Stimulated activated CD4-positive, alpha-beta T cell treated with anti-CD3 and anti-CD28 coated beads, Interleukin-15, amount 100 ng/mL, for 1 hour (primary cell): ENCODE measurements around the gene ALKBH5.

Experiments
- DNase-seq, 2 donors: peaks; one replicate each; pipeline ENCODE4 v3.0.0-alpha.2; 2020; ENCODE audit warnings: low read depth in 1 of 2, low spot score in 1 of 2

ALKBH5 gene

DNA sequence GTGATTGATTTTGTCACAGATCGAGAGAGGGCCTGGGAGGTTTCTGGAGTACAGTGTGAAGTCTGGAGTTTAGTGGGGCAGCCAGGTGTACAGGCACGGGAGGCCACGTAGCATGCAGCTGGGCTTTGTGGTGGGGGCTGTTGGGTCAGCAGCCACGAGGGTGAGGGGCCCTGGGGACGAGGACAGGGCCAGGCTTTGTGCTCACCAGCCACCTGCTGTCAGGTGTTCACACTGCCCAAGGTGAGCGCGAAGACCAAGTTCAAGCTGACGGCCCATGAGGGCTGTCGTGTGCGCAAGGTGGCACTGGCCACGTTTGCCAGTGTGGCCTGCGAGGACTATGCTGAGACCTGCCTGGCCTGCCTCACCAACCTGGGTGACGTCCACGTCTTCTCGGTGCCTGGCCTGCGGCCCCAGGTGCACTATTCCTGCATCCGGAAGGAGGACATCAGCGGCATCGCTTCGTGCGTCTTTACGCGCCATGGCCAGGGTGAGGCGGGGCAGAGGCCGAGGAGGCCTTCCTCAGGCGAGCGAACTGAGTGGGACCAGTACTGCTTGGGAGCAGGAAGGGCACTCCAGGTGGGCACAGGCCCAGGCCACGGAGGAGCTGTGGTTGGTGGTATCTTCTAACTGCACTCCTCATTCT, 57.7 kb downstream of the ALKBH5 start:
- no peak for DNase-seq

DNA sequence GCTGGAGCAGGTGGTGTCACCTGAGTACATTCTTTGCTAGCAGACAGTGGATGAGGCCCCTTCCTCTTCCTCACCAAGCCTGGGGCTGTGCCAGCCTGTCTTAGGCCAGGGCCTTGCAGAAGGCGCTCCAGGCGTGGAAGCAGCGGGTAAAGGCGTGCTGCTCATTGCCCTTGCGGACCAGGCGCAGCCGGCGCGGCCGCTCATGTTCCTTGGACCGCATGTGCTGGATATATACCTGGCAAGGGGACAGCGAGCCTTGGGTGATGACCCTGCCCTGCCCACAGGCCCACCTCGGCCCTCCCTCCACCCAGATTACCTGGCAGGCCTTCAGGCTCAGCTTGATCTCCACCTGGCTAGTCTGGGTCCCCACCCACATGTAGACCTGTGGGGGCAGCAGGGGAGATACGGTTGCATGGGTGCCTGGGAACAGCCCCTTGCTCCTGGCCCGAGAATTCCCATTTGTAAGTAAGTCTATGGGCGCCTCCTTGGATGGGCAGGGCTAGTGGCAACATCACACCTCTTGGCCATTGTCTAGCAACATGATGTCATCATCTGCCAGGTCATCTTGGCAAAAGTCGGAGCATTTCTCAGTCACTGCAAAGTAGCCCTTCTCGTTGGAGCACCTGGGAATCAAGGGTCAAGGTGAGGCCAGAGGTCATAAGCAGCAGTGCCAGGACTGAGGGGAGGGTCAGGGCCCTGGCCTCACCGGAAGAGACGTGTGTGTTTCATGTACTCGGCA, 61.6 kb downstream of the ALKBH5 start:
- DNase-seq, result no peak

DNA sequence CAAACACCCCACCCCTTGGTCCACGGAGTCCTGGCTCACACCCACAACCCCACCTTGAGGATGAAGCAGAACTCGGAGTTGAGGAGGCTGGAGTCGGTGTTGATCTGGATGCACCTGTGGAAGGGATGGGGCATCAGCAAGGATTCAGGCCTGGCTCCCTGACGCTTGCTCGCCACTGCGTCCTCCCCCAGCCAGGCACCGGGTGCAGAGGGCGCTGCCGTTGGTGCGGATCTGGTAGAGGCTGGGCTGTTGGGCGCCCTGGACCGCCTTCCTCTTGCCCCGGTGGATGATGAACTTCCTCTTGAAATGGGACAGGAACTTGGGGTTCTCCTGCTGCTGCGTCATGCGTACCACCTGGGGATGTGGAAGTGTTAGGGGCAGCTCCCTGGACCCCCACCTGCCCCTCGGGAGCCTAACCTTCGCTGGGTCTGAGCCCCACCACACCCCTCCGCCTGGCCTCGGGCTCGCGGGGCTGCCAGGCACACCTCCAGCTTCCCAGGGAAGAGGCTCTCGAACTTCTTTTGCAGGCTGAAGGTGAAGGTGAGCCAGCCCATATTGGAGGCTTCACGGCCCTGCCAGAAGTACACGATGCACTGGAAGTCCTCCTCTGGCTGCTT, 62.6 kb downstream of the ALKBH5 start:
- no peak for DNase-seq

DNA sequence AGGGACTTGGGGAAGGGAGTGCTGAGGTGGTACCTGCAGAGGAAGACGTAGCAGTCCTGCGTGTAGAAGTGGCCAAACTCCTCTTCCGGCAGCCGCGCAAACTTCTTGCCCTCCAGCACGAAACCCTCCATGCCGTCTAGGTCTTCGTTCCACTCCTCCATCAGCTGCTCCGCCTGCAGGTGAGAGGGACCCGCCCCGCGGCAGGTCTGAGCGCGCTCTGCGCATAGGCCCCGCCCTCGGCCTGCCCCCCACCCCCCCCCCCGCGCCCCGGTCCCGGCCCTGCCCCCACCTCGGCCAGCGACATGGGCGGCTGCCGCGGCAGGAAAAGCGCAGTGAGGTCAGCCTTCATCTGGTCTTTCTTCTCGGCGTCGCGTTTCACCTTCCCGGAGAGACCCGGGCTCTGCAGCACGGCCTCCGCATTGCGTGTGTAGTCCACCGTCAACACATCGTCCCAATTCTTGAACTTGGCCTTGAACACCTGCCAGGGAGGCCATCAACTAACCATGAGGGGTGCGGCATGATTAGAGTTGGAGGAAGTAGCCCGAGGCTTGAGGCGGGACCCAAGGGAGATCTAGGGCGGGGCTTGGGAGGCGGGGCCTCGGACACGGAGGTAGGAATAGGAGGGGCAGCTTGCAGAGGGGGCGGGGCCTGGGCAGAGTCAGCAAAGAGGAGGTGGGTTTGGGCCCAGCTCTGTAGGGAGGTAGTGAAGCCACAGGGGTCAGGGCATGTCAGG, 63.4 kb downstream of the ALKBH5 start:
- no peak for DNase-seq

DNA sequence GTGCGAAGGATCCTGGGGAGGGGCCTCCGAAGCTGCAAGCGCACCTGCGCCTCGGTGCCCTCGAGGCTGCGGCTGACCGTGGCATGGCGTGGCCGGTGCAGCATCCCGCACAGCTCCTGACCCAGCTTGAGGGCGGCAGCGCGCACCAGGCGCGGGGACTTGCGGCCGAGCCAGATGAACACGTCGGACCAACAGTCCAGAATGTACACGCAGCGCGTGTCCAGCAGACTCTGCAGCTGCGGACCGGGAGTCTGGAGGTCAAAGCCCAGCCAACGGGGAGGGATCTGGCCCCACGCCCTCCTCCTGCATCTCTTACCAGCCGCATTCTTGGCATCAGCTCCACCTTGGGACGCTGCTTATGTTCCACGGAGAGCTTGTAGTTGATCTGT, 64.0 kb downstream of the ALKBH5 start:
- no peak for DNase-seq

DNA sequence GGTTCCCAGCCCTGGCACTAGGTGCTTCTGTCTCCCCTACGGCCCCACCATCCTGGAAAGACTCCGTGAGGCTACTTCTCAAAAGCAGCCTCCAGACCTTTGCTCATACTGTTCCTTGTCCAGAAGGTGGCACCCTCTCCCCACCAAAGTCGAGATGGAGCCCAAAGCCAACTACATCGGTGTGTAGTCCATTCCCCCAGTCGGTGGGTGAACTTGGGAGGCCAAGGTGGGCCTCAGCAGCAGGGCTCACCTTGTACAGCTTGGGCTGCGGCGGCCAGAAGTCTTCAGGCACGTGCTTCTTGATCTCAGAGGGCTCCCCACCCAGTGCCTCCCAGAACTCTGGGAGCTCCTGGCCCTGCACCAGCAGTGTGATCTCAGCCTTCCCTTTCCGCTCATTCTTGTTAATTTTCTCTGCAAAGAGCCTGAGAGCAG, 64.7 kb downstream of the ALKBH5 start:
- peak; percentile 25 to 36 for DNase-seq

DNA sequence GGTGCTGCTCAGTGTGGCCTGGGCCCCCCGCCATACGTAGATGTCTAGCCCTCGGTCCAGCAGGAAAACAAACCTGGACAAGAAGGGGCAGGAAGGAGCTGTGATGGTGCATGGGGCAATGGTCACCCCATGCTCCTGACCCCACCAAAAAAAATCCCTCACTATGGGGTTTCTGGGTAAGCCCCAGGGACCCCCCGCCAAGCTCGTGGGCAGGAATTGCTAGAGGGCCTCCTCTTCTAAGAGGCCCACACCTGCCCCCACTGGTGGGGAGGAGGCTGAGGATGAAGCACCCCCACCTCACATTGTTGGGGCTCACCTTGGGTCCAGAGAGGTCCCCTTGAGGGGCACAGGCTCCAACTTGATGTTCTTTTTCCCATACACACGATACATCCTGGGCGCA, 65.2 kb downstream of the ALKBH5 start:
- no peak for DNase-seq

DNA sequence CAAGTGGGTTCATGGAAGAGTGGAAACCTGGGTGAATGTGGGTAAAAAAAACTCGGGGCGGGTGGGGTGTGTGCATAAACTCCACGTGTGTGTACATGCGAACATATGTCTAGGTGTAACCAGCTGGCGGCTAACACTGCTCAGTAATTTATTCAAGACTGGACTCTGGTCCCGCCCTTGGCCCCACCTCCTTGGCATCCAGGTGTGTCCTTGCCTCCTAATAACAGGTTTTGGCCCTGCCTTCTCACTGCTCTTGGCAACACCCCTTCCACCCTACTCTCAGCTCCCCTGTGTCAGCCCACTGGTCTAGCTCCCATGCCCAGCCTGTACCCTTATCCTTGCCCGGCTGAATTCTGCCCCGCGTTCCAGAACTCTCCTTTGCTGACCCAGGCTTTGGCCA, 66.6 kb downstream of the ALKBH5 start:
- no peak for DNase-seq

DNA sequence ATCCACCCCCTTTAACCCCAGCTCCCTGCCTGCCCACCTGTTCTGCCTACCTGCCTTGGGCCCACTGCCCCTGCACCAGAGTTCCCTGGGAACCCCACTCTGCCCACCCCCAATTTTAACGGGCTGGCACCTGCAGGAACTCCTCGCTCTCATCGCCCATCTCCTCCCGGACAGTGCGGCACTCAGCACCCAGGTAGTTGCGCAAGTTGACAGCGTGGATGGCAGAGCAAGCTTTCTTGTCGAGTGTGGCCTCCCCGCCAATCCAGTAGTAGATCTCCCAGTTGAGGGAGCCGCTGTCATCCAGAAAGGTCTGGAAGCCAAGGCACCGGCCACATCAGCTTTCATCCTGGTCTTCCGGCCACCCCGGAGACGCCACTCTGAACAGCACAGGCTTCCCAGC, 67.1 kb downstream of the ALKBH5 start:
- no peak for DNase-seq

DNA sequence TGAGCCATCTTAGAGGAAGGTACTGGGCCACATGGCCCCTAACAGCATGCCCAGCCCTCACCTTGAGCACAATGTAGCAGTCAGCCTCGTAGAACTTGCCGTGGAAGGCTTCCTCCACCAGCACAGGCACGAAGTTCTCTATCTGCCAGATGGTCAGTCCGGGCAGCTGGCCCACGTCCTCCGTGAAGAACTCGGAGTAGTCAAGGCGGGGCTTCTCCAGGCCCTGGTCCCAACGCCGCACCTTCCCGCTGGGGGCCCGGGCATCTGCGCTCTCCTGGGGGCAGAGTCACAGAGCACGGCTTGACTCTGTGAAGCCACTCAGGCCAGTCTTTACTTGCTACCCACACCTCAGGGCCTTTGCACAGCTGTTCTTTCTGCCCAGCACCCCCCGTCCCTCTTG, 67.6 kb downstream of the ALKBH5 start:
- DNase-seq, result no peak

DNA sequence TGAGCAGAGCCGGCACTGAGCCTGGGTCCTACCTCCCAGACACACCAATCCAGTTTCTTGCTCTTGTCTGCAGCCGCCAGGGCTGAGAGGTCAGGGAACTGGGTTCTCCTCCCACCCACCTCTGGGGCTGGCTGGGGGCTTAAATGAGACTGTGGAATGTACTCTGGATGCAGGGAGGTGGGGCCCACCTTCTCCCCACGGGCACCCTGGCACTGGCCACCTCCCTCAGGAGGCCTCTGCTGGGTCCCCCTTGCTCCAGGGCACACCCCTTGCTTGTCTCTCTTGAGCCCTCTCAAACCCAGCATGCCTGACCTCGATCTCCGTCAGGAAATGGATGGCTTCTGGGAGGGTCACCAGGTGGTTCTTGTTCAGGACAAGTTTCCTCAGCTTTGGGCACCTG, 68.5 kb downstream of the ALKBH5 start:
- no peak for DNase-seq

DNA sequence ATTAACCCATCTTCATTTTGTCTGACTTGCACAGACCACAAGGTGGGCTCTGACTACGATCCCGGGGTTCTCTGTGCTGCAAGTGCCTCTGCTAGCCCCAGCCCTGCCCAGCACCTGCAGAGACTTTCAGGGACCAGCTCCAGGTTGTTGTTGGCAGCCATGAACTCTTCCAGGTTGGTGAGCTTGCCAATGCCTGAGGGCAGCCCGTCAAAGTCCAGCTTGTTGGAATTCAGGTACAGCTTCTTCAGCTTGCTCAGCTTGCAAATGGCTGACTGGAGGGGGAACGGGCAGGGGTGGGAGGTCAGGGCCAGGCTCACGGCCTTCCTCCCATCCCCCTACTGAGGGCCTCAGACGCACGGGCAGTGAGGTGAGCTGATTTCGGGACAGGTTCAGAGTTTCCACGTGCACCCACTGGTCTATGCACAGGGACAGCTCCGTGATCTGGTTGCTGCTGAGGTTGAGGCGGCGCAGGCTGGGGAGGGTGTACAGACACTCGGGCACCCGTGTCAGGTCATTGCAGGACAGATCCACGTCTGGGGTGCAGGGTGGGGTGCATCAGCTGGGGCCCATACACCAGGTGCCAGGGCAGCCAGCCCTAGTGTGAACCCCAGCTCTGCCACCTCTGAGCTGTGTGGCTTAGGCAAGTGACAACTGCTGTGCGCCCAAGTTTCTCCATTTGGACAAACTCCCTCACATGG, 69.7 kb downstream of the ALKBH5 start:
- no peak for DNase-seq

DNA sequence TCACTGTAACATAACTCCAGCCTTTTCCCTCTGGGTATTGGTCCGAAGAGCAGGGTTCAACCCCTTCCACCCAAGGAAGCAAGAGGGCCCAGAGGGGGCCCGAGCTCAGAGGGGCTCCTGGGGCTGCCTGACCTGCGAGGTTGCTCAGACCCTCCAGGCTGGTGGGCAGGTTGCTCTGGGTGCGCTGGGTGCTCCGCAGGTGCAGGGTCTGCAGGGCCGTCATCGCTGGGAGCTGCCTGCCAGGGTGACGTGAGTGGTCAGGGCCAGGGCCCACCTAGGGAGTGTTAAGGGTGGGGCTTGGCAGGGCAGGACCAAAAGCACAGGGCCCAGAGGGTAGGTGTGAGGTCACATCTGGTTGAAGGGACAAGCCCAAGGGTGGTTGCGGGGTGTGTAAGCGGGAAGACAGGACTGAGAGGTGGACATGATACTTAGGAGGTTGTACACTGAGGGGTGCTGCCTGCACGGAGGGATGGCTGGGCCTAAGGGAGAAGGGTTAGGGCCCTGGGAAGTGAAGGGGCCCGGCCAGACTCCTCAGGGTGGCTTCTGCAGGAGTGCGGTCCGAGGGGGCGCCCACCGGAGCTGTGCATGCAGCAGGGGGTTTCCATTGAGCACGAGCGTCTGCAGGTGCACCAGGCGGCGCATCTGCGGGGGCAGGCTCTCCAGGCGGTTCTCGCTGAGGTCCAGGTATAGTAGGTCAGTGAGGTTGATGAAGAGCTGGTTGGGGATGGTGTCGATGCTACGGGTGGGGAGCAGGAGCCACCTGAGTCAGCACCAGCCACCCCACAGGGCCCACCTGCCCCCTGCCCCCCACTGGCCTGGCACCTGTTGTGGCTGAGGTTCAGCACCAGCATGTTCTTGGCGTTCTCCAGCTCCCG, 70.6 kb downstream of the ALKBH5 start:
- DNase-seq, result no peak

DNA sequence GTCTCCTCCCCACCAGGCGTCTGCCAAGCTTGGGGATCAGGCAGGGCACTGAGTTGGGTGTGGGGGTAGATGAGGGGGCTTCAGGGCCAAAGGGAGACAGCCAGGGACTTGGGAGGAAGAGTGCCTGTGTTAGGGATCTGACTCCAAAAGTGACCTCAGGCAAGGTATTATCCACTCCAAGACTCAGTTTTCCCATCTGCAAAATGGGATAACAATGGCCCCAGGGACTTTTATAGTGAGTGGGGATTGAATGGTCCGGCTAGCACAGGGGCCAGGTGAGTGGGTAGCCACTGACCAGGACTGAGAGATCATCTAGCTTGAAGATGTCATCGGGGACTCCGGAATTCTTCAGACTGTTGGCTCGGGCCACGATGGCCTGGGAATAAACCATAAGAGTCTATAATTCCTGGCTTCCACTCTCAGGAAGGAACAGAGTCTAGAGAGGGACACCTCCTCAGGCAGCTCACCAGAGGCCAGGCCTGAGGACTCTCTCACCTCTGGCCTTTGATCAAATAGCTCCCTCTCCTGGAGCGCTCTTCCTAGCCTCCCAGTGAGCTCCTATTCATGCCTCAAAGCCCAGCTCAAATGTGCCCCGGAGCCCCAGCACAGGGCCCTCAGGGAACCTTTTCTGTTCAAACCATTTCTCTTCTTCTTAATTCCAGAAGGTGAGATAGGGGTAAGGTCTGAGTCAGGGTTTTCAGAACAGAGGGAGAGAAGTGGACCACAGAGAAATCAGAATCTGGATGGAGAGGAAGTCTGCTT, 71.4 kb downstream of the ALKBH5 start:
- no peak for DNase-seq

DNA sequence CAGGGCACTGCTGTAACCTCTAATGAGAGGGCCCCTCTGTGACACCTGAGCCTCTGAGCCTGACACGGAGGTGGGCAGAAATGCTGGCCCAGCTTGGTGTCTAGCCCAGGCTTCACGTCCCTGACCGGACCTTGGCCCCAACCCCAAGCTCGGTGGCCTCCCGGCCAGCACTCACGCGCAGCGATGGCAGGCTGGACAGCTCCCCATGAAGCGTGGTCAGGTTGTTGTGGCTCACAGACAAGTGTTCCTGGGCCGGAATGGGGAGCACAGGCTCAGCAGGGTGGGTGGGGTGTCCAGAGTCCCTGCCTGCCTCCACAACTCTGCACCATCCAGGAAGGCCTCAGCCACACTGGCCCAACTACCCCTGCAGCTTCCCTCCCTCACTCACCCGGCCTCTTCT, 72.7 kb downstream of the ALKBH5 start:
- no peak for DNase-seq

DNA sequence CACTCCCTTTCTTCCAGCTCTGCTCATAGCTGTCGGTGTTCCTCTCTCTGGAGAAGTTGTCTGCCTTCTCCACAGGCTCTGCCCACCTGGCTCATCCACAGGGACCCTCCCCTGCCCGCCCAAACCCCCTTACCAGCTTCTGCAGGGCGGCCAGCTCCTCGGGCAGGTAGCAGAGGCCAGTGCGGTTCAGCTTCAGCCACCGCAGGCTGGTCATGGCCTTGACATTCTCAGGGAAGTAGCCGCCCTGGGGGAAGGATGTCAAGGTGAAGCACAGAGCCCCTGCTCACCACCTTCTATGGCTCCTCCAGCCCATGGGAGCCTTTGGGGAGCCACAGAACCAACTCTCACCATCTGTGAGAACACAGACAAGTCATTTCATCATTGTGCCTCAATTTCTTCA, 73.1 kb downstream of the ALKBH5 start:
- no peak for DNase-seq

DNA sequence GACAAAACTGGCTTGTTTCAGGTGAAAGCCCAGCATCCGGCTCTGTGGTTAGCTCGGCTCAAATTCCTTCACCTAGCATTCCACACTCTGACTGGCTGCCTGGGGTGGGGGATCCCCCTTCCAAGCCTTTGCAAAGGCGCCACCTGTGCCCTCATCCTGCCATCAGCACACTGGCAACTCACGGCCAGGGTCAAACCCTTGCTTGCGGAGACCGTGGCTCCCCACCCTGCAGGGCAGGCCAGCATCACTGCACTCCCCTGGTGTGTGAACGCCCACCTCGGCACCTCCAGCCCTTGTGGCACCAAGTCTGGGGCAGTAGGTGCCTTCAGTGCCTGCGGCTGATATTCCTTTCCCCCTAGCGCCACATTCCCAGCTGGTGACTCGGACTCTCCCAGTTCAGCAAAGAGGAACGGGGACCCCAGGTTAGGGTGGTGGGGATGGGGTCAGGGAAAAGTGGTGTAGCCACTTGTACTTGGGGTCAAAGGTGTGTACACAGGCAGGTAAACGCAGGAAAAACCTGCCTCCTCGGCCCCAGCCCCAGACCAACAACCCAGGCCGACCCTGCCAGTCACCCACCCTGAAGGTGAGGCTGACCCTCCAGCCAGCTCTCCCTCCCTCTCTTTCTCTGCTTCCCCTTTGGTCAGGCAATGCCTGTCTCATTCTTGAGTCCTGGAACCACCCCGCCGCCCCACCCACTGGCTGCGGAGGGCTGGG, 73.8 kb downstream of the ALKBH5 start:
- no peak for DNase-seq

DNA sequence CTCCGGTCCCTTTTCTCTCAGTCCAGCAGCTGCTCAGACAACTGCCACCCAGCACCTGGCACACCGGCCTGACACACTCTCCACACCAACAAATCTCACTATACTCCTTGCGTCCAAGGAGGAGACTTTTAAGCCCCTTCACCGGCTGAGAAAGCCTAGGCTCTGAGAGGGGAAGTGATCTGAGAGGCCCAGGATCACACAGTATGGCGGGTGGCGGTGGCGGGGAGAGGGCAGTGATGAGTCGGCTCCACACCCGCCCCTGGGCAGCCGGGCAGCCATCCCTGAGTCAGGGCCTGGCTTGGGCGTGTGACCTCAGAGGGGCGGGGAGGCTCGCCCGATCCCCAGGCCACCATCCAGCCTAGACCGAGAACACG, 74.3 kb downstream of the ALKBH5 start:
- peak in 1 of 2 donors; percentile 21 for DNase-seq
